ENCODE data around the gene MDP1.

DNA sequence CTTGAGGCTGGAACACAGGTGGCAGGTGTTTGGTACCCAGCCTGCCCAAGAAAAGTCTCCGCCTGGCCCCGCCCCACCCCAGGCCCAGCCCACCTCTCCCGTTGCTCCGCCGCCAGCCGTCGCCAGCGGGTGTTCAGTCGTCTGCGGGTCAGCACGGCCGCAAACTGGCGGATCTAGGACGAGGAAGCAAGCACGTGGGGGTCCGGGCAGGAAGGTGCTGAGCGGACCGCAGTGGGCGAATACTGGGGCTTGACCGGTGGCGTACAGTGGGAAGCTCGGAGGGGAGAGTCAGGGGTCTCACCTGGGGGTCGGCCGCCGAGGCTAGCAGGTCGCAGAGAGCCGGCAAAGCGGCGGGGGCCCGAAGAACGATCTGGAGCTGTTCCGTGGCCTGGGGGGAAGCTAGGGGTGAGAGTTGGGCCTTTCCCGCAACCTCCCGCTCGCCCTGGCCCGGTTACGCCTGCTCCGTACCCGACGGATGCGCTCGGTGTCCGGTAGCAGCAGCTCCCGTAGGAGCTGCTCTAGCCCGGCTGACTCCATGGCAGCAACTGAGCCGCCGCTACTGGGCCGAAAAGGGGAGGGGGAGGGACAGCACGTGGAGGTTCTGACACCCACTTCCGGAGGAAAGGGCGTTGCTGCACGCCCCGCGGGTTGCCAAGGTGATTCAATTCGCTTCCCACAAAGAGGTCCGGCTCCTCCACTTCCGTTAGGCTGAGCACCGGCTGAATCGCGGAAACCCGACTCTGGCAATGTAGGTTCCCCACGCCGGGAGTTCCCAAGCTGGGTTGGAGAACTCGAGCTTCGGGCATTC, 27.4 kb downstream of the MDP1 start, which contains the start of gene IPO4:
- TF ChIP-seq, protein P1, sequence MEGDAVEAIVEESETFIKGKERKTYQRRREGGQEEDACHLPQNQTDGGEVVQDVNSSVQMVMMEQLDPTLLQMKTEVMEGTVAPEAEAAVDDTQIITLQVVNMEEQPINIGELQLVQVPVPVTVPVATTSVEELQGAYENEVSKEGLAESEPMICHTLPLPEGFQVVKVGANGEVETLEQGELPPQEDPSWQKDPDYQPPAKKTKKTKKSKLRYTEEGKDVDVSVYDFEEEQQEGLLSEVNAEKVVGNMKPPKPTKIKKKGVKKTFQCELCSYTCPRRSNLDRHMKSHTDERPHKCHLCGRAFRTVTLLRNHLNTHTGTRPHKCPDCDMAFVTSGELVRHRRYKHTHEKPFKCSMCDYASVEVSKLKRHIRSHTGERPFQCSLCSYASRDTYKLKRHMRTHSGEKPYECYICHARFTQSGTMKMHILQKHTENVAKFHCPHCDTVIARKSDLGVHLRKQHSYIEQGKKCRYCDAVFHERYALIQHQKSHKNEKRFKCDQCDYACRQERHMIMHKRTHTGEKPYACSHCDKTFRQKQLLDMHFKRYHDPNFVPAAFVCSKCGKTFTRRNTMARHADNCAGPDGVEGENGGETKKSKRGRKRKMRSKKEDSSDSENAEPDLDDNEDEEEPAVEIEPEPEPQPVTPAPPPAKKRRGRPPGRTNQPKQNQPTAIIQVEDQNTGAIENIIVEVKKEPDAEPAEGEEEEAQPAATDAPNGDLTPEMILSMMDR (IDR thresholded peaks at IDR 0.05) = peak in 1 of 6 experiments; percentile 22
- TF ChIP-seq POLR2A (IDR thresholded peaks at IDR 0.05) = peak in 1 of 2 donors; percentile 64

Measured in thyroid gland (tissue), 4 donors.